HEK293 (cell line): Measurements from ENCODE around the gene MOGAT2.

Experiments used
- CTCF ChIA-PET: fragments of 350-600 bp; formaldehyde crosslinking; extraction: SDS; loops from one replicate; lab custom pipeline; 2021; ENCODE audit warnings: antibody characterized with exemption; lab: Yijun Ruan, JAX
- POLR2A ChIA-PET: fragments of 300-600 bp; formaldehyde crosslinking; extraction: SDS; loops from one replicate; lab custom pipeline; 2020; ENCODE audit warnings: antibody characterized with exemption, inconsistent platforms; lab: Yijun Ruan, JAX
- H3K27ac ChIP-seq: fragments of 200-500 bp; sonication (Bioruptor generic); 2 replicates; pipeline ENCODE4 v1.5.1; 2014; ENCODE audit warnings: low read depth, low read length, control low read depth, inconsistent platforms; ENCODE audit errors: extremely low read depth
- H3K36me3 ChIP-seq, 2 experiments: fragments of 200-500 bp in 1 of 2; sonication (Bioruptor generic) in 1 of 2; 1 replicate in 1 of 2; 2 replicates in 1 of 2; pipeline ENCODE4 v1.5.1; 2014 to 2017; ENCODE audit warnings: inconsistent platforms in 2 of 2, low read length in 2 of 2; ENCODE audit not compliant: control insufficient read depth in 2 of 2, insufficient read depth in 1 of 2
- H3K4me1 ChIP-seq: fragments of 200-500 bp; sonication (Bioruptor generic); 2 replicates; pipeline ENCODE4 v1.5.1; 2014; ENCODE audit warnings: mild to moderate bottlenecking, low read length, inconsistent platforms; ENCODE audit not compliant: control insufficient read depth, insufficient read depth
- H3K4me3 ChIP-seq: 2 replicates; pipeline ENCODE4 v1.5.1; 2011; ENCODE audit warnings: low read depth, mild to moderate bottlenecking, control low read depth, low read length, moderate library complexity
- H3K9me3 ChIP-seq: fragments of 200-500 bp; sonication (Bioruptor generic); 2 replicates; pipeline ENCODE4 v1.5.1; 2014; ENCODE audit warnings: low read depth, low read length, inconsistent platforms; ENCODE audit not compliant: control insufficient read depth, insufficient read depth
- IKZF3 ChIP-seq: fragments of 450-650 bp; IDR thresholded peaks from 2 replicates; pipeline ENCODE4 v1.5.0; 2018; ENCODE audit warnings: missing biosample characterization, mild to moderate bottlenecking, missing genetic modification characterization, moderate library complexity
- KLF1 ChIP-seq: fragments of 450-650 bp; formaldehyde crosslinking; IDR thresholded peaks from 2 replicates; pipeline ENCODE4 v1.5.1; 2016; ENCODE audit warnings: missing biosample characterization, missing genetic modification characterization
- SP3 ChIP-seq: fragments of 450-650 bp; formaldehyde crosslinking; IDR thresholded peaks from 2 replicates; pipeline ENCODE4 v1.5.1; 2016; ENCODE audit warnings: missing biosample characterization, missing genetic modification characterization
- ZFP3 ChIP-seq: fragments of 450-650 bp; formaldehyde crosslinking; IDR thresholded peaks from 2 replicates; pipeline ENCODE4 v1.5.1; 2016; ENCODE audit warnings: low read depth, missing biosample characterization, missing genetic modification characterization
- ZNF112 ChIP-seq: fragments of 450-650 bp; formaldehyde crosslinking; IDR thresholded peaks from 2 replicates; pipeline ENCODE4 v1.5.0; 2017; ENCODE audit warnings: missing biosample characterization, missing genetic modification characterization
- ZNF169 ChIP-seq: fragments of 450-650 bp; formaldehyde crosslinking; IDR thresholded peaks from 2 replicates; pipeline ENCODE4 v1.5.1; 2016; ENCODE audit warnings: missing biosample characterization, missing genetic modification characterization
- ZNF292 ChIP-seq: fragments of 450-650 bp; formaldehyde crosslinking; IDR thresholded peaks from 2 replicates; pipeline ENCODE4 v1.5.1; 2016; ENCODE audit warnings: low read depth, missing biosample characterization, missing genetic modification characterization, borderline replicate concordance
- ZNF311 ChIP-seq: fragments of 450-650 bp; formaldehyde crosslinking; IDR thresholded peaks from 2 replicates; pipeline ENCODE4 v1.5.1; 2017; ENCODE audit warnings: missing biosample characterization, missing genetic modification characterization, borderline replicate concordance
- ZNF391 ChIP-seq: fragments of 450-650 bp; formaldehyde crosslinking; IDR thresholded peaks from 2 replicates; pipeline ENCODE4 v1.5.1; 2016; ENCODE audit warnings: low read depth, missing biosample characterization, missing genetic modification characterization, borderline replicate concordance
- ZNF664 ChIP-seq: fragments of 450-650 bp; formaldehyde crosslinking; IDR thresholded peaks from 2 replicates; pipeline ENCODE4 v1.5.1; 2016; ENCODE audit warnings: missing biosample characterization, missing genetic modification characterization
- ZNF677 ChIP-seq: fragments of 450-650 bp; IDR thresholded peaks from 2 replicates; pipeline ENCODE4 v1.5.0; 2018; ENCODE audit warnings: missing biosample characterization, mild to moderate bottlenecking, missing genetic modification characterization, moderate library complexity
- ZNF704 ChIP-seq: fragments of 450-650 bp; formaldehyde crosslinking; IDR thresholded peaks from 2 replicates; pipeline ENCODE4 v1.5.1; 2016; ENCODE audit warnings: missing biosample characterization, missing genetic modification characterization
- ZNF776 ChIP-seq: fragments of 450-650 bp; formaldehyde crosslinking; IDR thresholded peaks from 2 replicates; pipeline ENCODE4 v1.5.0; 2017; ENCODE audit warnings: missing biosample characterization, missing genetic modification characterization, borderline replicate concordance
- TF ChIP-seq, protein P1 (sequence below): fragments of 450-650 bp; IDR thresholded peaks from 2 replicates; pipeline ENCODE4 v1.5.1; 2018; ENCODE audit warnings: missing biosample characterization, mild to moderate bottlenecking, missing genetic modification characterization
- TF ChIP-seq, protein P2 (sequence below): fragments of 450-650 bp; formaldehyde crosslinking; IDR thresholded peaks from 2 replicates; pipeline ENCODE4 v1.5.1; 2016; ENCODE audit warnings: missing biosample characterization, missing genetic modification characterization
- TF ChIP-seq, protein P3 (sequence below): fragments of 450-650 bp; formaldehyde crosslinking; conservative IDR thresholded peaks from 2 replicates; pipeline ENCODE4 v1.5.1; 2016; ENCODE audit warnings: low read depth, missing biosample characterization, missing genetic modification characterization
- TF ChIP-seq, protein P4 (sequence below): fragments of 450-650 bp; formaldehyde crosslinking; IDR thresholded peaks from 2 replicates; pipeline ENCODE4 v1.5.1; 2016; ENCODE audit warnings: missing biosample characterization, missing genetic modification characterization
- TF ChIP-seq, protein P5 (sequence below): fragments of 450-650 bp; formaldehyde crosslinking; IDR thresholded peaks from 2 replicates; pipeline ENCODE4 v1.5.1; 2017; ENCODE audit warnings: missing biosample characterization, missing genetic modification characterization

Gene MOGAT2

DNA sequence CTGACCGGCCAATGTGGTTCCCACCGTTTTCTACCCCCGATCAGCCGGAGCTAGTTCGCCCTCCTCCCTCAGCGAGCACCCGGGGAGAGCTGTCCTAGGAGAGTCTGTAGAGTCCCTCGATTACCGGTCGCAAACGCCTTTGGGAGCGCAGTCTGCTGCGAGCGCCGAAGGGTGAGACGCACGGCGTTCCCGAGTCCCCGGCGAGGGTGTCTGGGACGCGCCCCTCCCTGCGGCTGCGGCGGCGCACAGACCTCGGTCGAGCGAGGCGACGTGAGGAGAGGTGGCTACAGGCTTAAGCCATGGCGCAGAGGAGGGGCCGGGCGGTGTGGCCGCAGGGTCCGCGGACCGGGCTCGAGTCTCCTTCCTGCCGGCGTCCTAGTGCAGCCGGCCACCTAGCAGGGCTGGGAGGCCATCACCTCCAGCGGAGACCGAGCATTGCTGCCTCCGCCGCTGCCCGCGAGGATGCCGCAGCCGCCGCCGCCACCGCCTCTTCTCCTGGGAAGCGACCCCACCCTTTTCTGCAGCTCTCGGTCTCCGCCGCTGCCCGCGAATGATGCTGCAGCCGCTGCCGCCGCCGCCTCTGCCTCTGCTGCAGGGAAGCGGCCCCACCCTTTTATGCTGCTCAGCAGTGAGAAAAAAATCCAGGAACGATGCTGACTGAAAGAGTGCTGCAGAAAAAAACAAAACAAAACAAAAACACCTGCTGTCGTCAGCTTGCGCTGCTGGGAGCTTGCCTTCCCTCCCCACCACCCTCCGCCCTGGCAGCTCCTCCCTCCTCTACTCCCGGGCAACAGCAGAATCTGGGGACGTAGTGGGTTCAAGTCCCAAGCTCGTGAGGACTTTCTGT is 49.0 kb upstream of the MOGAT2 start, which contains the start of gene MAP6 (continued):
- TF ChIP-seq, protein P1, sequence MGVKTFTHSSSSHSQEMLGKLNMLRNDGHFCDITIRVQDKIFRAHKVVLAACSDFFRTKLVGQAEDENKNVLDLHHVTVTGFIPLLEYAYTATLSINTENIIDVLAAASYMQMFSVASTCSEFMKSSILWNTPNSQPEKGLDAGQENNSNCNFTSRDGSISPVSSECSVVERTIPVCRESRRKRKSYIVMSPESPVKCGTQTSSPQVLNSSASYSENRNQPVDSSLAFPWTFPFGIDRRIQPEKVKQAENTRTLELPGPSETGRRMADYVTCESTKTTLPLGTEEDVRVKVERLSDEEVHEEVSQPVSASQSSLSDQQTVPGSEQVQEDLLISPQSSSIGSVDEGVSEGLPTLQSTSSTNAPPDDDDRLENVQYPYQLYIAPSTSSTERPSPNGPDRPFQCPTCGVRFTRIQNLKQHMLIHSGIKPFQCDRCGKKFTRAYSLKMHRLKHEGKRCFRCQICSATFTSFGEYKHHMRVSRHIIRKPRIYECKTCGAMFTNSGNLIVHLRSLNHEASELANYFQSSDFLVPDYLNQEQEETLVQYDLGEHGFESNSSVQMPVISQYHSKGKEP = peak; percentile 67
- TF ChIP-seq, all 188 proteins: peak for 11

DNA sequence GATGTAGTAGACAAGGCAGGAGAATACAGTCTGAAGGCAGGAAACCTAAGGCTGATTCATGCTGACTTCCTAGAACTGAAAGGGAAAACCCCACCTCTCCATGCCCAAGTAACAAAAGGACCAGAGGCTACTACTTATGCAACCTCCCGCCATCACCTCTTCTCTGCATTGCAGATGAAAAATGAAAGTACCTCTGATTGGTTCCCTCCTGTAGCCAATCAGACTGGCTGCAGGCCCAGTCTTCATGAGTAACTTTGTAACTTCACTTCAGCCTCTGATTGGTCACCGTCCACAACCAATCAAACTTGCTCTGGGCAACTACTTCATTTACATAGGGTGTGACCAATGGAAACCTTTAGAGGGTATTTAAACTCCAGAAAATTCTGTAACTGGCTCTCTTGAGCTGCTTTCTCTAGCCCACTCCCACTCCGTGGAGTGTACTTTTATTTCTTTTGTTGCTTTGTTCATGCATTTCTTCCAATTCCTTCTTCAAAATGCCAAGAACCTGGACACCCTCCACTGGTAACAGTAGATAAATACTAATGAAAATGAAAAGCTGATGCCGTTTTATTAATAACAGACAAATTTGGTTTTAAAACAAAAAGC is 43.6 kb upstream of the MOGAT2 start:
- H3K36me3 ChIP-seq = no peaks in the 10 kb centered on the region
- no peak overlapping the region for H3K4me3 ChIP-seq
- H3K9me3 ChIP-seq = no peaks in the 10 kb centered on the region
- POLR2A ChIA-PET = no interaction called here
- no peaks in the 10 kb centered on the region for H3K4me1 ChIP-seq
- CTCF ChIA-PET = interaction anchor here (0.6 to 1.2 kb wide), 3 partner anchors 30 to 973 kb away, joined by 3 read pairs; no protein-coding TSS in a partner anchor
- no peak overlapping the region for H3K27ac ChIP-seq
- TF ChIP-seq ZNF112 (tag by site-specific recombination) = no peak
- no peak for TF ChIP-seq ZNF169 (tag by site-specific recombination)
- no peak for TF ChIP-seq ZNF677 (tag by site-specific recombination)
- TF ChIP-seq SP3 = no peak
- TF ChIP-seq ZNF664 = no peak
- no peak for TF ChIP-seq ZNF704
- TF ChIP-seq ZNF311 = no peak
- no peak for TF ChIP-seq KLF1 (tag by site-specific recombination)
- TF ChIP-seq ZNF776 (tag by site-specific recombination) = no peak
- no peak for TF ChIP-seq ZFP3
- TF ChIP-seq, protein P2, sequence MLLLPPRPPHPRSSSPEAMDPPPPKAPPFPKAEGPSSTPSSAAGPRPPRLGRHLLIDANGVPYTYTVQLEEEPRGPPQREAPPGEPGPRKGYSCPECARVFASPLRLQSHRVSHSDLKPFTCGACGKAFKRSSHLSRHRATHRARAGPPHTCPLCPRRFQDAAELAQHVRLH (tag by site-specific recombination) = no peak
- TF ChIP-seq, protein P3, sequence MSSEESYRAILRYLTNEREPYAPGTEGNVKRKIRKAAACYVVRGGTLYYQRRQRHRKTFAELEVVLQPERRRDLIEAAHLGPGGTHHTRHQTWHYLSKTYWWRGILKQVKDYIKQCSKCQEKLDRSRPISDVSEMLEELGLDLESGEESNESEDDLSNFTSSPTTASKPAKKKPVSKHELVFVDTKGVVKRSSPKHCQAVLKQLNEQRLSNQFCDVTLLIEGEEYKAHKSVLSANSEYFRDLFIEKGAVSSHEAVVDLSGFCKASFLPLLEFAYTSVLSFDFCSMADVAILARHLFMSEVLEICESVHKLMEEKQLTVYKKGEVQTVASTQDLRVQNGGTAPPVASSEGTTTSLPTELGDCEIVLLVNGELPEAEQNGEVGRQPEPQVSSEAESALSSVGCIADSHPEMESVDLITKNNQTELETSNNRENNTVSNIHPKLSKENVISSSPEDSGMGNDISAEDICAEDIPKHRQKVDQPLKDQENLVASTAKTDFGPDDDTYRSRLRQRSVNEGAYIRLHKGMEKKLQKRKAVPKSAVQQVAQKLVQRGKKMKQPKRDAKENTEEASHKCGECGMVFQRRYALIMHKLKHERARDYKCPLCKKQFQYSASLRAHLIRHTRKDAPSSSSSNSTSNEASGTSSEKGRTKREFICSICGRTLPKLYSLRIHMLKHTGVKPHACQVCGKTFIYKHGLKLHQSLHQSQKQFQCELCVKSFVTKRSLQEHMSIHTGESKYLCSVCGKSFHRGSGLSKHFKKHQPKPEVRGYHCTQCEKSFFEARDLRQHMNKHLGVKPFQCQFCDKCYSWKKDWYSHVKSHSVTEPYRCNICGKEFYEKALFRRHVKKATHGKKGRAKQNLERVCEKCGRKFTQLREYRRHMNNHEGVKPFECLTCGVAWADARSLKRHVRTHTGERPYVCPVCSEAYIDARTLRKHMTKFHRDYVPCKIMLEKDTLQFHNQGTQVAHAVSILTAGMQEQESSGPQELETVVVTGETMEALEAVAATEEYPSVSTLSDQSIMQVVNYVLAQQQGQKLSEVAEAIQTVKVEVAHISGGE = no peak
- TF ChIP-seq, protein P4, sequence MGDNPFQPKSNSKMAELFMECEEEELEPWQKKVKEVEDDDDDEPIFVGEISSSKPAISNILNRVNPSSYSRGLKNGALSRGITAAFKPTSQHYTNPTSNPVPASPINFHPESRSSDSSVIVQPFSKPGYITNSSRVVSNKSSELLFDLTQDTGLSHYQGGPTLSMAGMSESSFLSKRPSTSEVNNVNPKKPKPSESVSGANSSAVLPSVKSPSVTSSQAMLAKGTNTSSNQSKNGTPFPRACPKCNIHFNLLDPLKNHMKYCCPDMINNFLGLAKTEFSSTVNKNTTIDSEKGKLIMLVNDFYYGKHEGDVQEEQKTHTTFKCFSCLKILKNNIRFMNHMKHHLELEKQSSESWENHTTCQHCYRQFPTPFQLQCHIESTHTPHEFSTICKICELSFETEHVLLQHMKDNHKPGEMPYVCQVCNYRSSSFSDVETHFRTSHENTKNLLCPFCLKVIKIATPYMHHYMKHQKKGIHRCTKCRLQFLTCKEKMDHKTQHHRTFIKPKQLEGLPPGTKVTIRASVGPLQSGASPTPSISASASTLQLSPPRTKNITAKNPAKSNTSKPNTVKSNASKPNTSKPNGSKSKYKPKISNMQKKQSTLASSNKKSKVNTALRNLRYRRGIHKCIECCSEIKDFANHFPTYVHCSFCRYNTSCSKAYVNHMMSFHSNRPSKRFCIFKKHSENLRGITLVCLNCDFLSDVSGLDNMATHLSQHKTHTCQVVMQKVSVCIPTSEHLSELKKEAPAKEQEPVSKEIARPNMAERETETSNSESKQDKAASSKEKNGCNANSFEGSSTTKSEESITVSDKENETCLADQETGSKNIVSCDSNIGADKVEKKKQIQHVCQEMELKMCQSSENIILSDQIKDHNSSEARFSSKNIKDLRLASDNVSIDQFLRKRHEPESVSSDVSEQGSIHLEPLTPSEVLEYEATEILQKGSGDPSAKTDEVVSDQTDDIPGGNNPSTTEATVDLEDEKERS (tag by site-specific recombination) = no peak
- TF ChIP-seq ZNF292 = no peak
- no peak for TF ChIP-seq IKZF3 (tag by site-specific recombination)
- no peak for TF ChIP-seq ZNF391 (tag by site-specific recombination)
- TF ChIP-seq, protein P5, sequence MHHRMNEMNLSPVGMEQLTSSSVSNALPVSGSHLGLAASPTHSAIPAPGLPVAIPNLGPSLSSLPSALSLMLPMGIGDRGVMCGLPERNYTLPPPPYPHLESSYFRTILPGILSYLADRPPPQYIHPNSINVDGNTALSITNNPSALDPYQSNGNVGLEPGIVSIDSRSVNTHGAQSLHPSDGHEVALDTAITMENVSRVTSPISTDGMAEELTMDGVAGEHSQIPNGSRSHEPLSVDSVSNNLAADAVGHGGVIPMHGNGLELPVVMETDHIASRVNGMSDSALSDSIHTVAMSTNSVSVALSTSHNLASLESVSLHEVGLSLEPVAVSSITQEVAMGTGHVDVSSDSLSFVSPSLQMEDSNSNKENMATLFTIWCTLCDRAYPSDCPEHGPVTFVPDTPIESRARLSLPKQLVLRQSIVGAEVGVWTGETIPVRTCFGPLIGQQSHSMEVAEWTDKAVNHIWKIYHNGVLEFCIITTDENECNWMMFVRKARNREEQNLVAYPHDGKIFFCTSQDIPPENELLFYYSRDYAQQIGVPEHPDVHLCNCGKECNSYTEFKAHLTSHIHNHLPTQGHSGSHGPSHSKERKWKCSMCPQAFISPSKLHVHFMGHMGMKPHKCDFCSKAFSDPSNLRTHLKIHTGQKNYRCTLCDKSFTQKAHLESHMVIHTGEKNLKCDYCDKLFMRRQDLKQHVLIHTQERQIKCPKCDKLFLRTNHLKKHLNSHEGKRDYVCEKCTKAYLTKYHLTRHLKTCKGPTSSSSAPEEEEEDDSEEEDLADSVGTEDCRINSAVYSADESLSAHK (tag by site-specific recombination) = no peak
